ENCODE results near the gene YLPM1. TPM values are rescaled to one million over a fixed set of nuclear protein-coding genes. Genes with fewer than 3 reads are reported as not detected.

The YLPM1 gene
- total RNA-seq, 4 donors from 2014 or later = 35.0 to 42.7 (median 37.5) TPM

GRCh38 chr14:74733221-74733620 lies 29.9 kb upstream of the YLPM1 start:
- 86 to 87% methylated on average over 3 of the region's 3 CpGs for WGBS, 2 donors
- DNase-seq (ENCODE audit: low spot score in 2 of 2) = no peak
- no peak overlapping the region for H3K4me3 ChIP-seq (ENCODE audit: low read depth, poor library complexity, severe bottlenecking)
- intact Hi-C loops (cut with DNase I; ENCODE audit: low total_unique reads) = no loop called here
- TF ChIP-seq POLR2A (IDR thresholded peaks at IDR 0.05) (no peak), CTCF (IDR thresholded peaks at IDR 0.05) (no peak)

GRCh38 chr14:74735125-74735524 lies 28.0 kb upstream of the YLPM1 start:
- intact Hi-C loops (cut with DNase I; ENCODE audit: low total_unique reads) = no loop called here
- TF ChIP-seq POLR2A (IDR thresholded peaks at IDR 0.05) (no peak), CTCF (IDR thresholded peaks at IDR 0.05) (no peak)
- WGBS, 2 donors = 91 to 97% methylated on average over 4 of the region's 4 CpGs

GRCh38 chr14:74737753-74738325 lies 25.3 kb upstream of the YLPM1 start:
- WGBS, 2 donors = 94 to 95% methylated on average over 4 of the region's 4 CpGs
- intact Hi-C loops (cut with DNase I; ENCODE audit: low total_unique reads) = no loop called here
- DNase-seq (ENCODE audit: low spot score in 2 of 2) = no peak
- no peak overlapping the region for H3K4me3 ChIP-seq (ENCODE audit: low read depth, poor library complexity, severe bottlenecking)
- no peak for TF ChIP-seq POLR2A (IDR thresholded peaks at IDR 0.05)
- no peak for TF ChIP-seq CTCF (IDR thresholded peaks at IDR 0.05)

More at GRCh38 chr14:74735125-74735524, 28.0 kb upstream of the YLPM1 start:
- DNase-seq (ENCODE audit: low spot score in 2 of 2) = no peak
- no peak overlapping the region for H3K4me3 ChIP-seq (ENCODE audit: low read depth, poor library complexity, severe bottlenecking)

GRCh38 chr14:74739293-74740030 lies 23.7 kb upstream of the YLPM1 start:
- no peak overlapping the region for H3K4me3 ChIP-seq (ENCODE audit: low read depth, poor library complexity, severe bottlenecking)
- intact Hi-C loops (cut with DNase I; ENCODE audit: low total_unique reads) = no loop called here
- WGBS, 2 donors = 96% methylated on average over 8 of the region's 8 CpGs
- TF ChIP-seq POLR2A (IDR thresholded peaks at IDR 0.05) (no peak), CTCF (IDR thresholded peaks at IDR 0.05) (no peak)
- no peak for DNase-seq (ENCODE audit: low spot score in 2 of 2)

- no peak for DNase-seq (ENCODE audit: low spot score in 2 of 2)
- no peak overlapping the region for H3K4me3 ChIP-seq (ENCODE audit: low read depth, poor library complexity, severe bottlenecking)
- intact Hi-C loops (cut with DNase I; ENCODE audit: low total_unique reads) = no loop called here
- no peak for TF ChIP-seq POLR2A (IDR thresholded peaks at IDR 0.05)
- no peak for TF ChIP-seq CTCF (IDR thresholded peaks at IDR 0.05)
- 85 to 97% methylated on average over 2 of the region's 2 CpGs for WGBS, 2 donors
These were observed 15.9 kb upstream of the YLPM1 start for GRCh38 chr14:74747237-74747636.
